Posterior cingulate gyrus (tissue), 11 donors: ENCODE measurements around the gene BTBD9.
A peak's percentile ranks its signal among the peaks of the same experiment; 100 is the strongest.

Experiments used
- DNase-seq, 10 donors: peaks; one replicate each; pipeline versions ENCODE4 v3.0.0 to v3.0.0-alpha.2; 2020 to 2021; ENCODE audit warnings: mixed read lengths in 3 of 10
- intact Hi-C: fragments of 100-400 bp; cut with DNase I; formaldehyde crosslinking; loops from one replicate; pipeline ENCODE4 v1.15.1; 2023

The BTBD9 gene

GRCh38 chr6:38603496-38603895, 36.2 kb downstream of the BTBD9 start:
- DNase-seq, result no peak
- intact Hi-C loops, result no loop called here

GRCh38 chr6:38599966-38600550, 39.7 kb downstream of the BTBD9 start:
- intact Hi-C loops, result no loop called here
- DNase-seq, result no peak

GRCh38 chr6:38599261-38599660, 40.5 kb downstream of the BTBD9 start:
- intact Hi-C loops, result no loop called here
- DNase-seq, result no peak

GRCh38 chr6:38593998-38594665, 45.6 kb downstream of the BTBD9 start:
- intact Hi-C loops, result no loop called here
- peak in 5 of 10 donors; percentile 11 to 80 (median 62) for DNase-seq

GRCh38 chr6:38593409-38593808, 46.3 kb downstream of the BTBD9 start:
- DNase-seq, result no peak
- intact Hi-C loops, result no loop called here

GRCh38 chr6:38591439-38591838, 48.3 kb downstream of the BTBD9 start:
- DNase-seq, result no peak
- intact Hi-C loops, result no loop called here

- no peak for DNase-seq
- intact Hi-C loops, result no loop called here
These were observed 50.4 kb downstream of the BTBD9 start for GRCh38 chr6:38589367-38589720.

GRCh38 chr6:38588631-38589366, 50.9 kb downstream of the BTBD9 start:
- intact Hi-C loops, result no loop called here
- no peak for DNase-seq

GRCh38 chr6:38587766-38588362, 51.9 kb downstream of the BTBD9 start:
- intact Hi-C loops, result no loop called here
- DNase-seq, result no peak

- no peak for DNase-seq
- intact Hi-C loops, result no loop called here
These were observed 52.7 kb downstream of the BTBD9 start for GRCh38 chr6:38586992-38587391.

GRCh38 chr6:38584731-38585130, 55.0 kb downstream of the BTBD9 start:
- intact Hi-C loops, result no loop called here
- no peak for DNase-seq

GRCh38 chr6:38583523-38583922, 56.2 kb downstream of the BTBD9 start:
- no peak for DNase-seq
- intact Hi-C loops, result no loop called here

- DNase-seq, result no peak
- intact Hi-C loops, result no loop called here
These were observed 59.7 kb downstream of the BTBD9 start for GRCh38 chr6:38580030-38580429.

GRCh38 chr6:38579010-38579628, 60.6 kb downstream of the BTBD9 start:
- intact Hi-C loops, result no loop called here
- DNase-seq, result no peak

GRCh38 chr6:38578075-38578474, 61.7 kb downstream of the BTBD9 start:
- intact Hi-C loops, result no loop called here
- no peak for DNase-seq

- no peak for DNase-seq
- intact Hi-C loops, result no loop called here
These were observed 62.2 kb downstream of the BTBD9 start for GRCh38 chr6:38577492-38577891.

- intact Hi-C loops, result no loop called here
- no peak for DNase-seq
These were observed 65.8 kb downstream of the BTBD9 start for GRCh38 chr6:38573801-38574395.

- no peak for DNase-seq
- intact Hi-C loops, result no loop called here
These were observed 67.4 kb downstream of the BTBD9 start for GRCh38 chr6:38572186-38572813.

GRCh38 chr6:38571721-38572120, 68.0 kb downstream of the BTBD9 start:
- intact Hi-C loops, result no loop called here
- DNase-seq, result no peak

GRCh38 chr6:38570750-38571149, 69.0 kb downstream of the BTBD9 start:
- intact Hi-C loops, result no loop called here
- DNase-seq, result no peak
